Adrenal gland (tissue), 5 donors: Measurements from ENCODE around the gene SLC8A3.
"Not testable (repeated sequence)": the region's sequence is repeated elsewhere in the genome, so short reads cannot be mapped to it uniquely, and the experiment has no call there.

Experiments used
- CTCF ChIP-seq, 6 experiments: fragments of 450-650 bp in 4 of 6; fragments of 200-600 bp in 2 of 6; sonication (generic) in 1 of 6; IDR thresholded peaks; 1 replicate in 5 of 6; 2 replicates in 1 of 6; pipeline versions ENCODE4 v1.5.1 to v1.8.0; 2016 to 2021; ENCODE audit warnings: antibody characterized with exemption in 6 of 6, mild to moderate bottlenecking in 2 of 6, moderate library complexity in 1 of 6
- POLR2A ChIP-seq, 2 donors: fragments of 450-650 bp; IDR thresholded peaks; one replicate each; pipeline ENCODE4 v1.6.1; 2017; ENCODE audit warnings: antibody characterized with exemption in 2 of 2, mild to moderate bottlenecking in 2 of 2, moderate library complexity in 1 of 2
- donor health status: DM: no; HTN: no; CAD: no.

- TF ChIP-seq CTCF, POLR2A (IDR thresholded peaks at IDR 0.05): not testable (repeated sequence)
Observed at GRCh38 chr14:70231756-70232544, 43.2 kb upstream of the SLC8A3 start.
